H1 (cell line): ENCODE data around the gene C20orf141. TPM values are rescaled to one million over a fixed set of nuclear protein-coding genes. Genes with fewer than 3 reads are reported as not detected.

ENCODE experiments used
- CBX8 ChIP-seq: fragments of 300-800, 300-1000 bp; sonication (generic); IDR thresholded peaks from 2 replicates; pipeline ENCODE4 v1.7.1; 2016; ENCODE audit warnings: low read depth, low read length, borderline replicate concordance
- CHD7 ChIP-seq: fragments of 300-600 bp; sonication (generic); IDR thresholded peaks from 2 replicates; pipeline ENCODE4 v1.7.1; 2012; ENCODE audit warnings: low read length, moderate library complexity, mild to moderate bottlenecking, inconsistent platforms; ENCODE audit not compliant: insufficient replicate concordance
- EGR1 ChIP-seq: IDR thresholded peaks from 2 replicates; pipeline ENCODE4 v1.6.1; 2011; ENCODE audit warnings: low read depth, low read length, borderline replicate concordance
- EZH2 ChIP-seq: fragments of 200-600 bp; sonication (generic); IDR thresholded peaks from 2 replicates; pipeline ENCODE4 v1.7.1; 2012; ENCODE audit warnings: low read depth, mild to moderate bottlenecking, moderate library complexity, low read length, inconsistent platforms; ENCODE audit not compliant: severe bottlenecking
- POLR2AphosphoS5 ChIP-seq: IDR thresholded peaks from 2 replicates; pipeline ENCODE4 v1.6.1; 2011; ENCODE audit warnings: low read depth, low read length
- SIRT6 ChIP-seq: IDR thresholded peaks from one replicate; pipeline ENCODE4 v1.7.1; 2012; ENCODE audit warnings: low read length, inconsistent platforms
- polyA plus RNA-seq, 7 experiments: library from polyadenylated mRNA; depleted of rRNA in 3 of 7; stranded (reverse) in 5 of 7; unstranded in 2 of 7; fragments of >200 nt in 5 of 7; fragments of 200-250 nt in 2 of 7; gene quantifications; 1 replicate in 5 of 7; 2 replicates in 1 of 7; 4 replicates in 1 of 7; pipeline versions ENCODE4 v1.2.1 to v1.2.3, GENCODE V29; 2011 to 2013; ENCODE audit warnings: missing spikeins in 2 of 7, mixed read lengths in 2 of 7
- total RNA-seq: library from RNA; stranded (reverse); fragmentation: NEBNext Ultra II Directional; extraction: Animal tissue kit (Norgen Biotek cat#: 25700); gene quantifications from 2 replicates; pipeline ENCODE4 v1.2.1, GENCODE V29; 2021

C20orf141 gene
- total and polyA plus RNA-seq, 2 of the 8 experiments (the other 6 are each of a cell fraction or from before 2014, with no cell fraction given), result not detected

- TF ChIP-seq CHD7 (no peak), POLR2AphosphoS5 (no peak), EZH2 (no peak), SIRT6 (no peak), CBX8 (no peak), EGR1 (no peak)
These were observed 11.0 kb downstream of the C20orf141 start (continued) for GRCh38 chr20:2825761-2826160.
